Measurements from ENCODE around the gene LGI4.
A peak's percentile ranks its signal among the peaks of the same experiment; 100 is the strongest.
"Not testable (repeated sequence)": the region's sequence is repeated elsewhere in the genome, so short reads cannot be mapped to it uniquely, and the experiment has no call there.

LGI4 gene

GRCh38 chr19:35154525-35155406 is 19.9 kb upstream of the LGI4 start, which contains the start of gene FXYD5:
FXYD5 (plus strand) TSS chr19:35154735; CDS start chr19:35155551, 816 bp downstream.
- no peak for DNase-seq (ENCODE audit: low read depth)
- TF ChIP-seq CTCF (IDR thresholded peaks at IDR 0.05; ENCODE audit: control insufficient read depth, extremely low read depth, insufficient read depth), result no peak
- H3K4me3 ChIP-seq (ENCODE audit: low read depth, low read length), result peak within 1 kb of the TSS; percentile 18; the same call in 1 of the 2 replicates

- no peak for DNase-seq (ENCODE audit: low read depth)
- H3K4me3 ChIP-seq (ENCODE audit: low read depth, low read length), result peak overlapping the region; percentile 18; the same call in 1 of the 2 replicates
- TF ChIP-seq CTCF (IDR thresholded peaks at IDR 0.05; ENCODE audit: control insufficient read depth, extremely low read depth, insufficient read depth), result no peak
Observed at GRCh38 chr19:35153701-35154524, 19.1 kb upstream of the LGI4 start.

GRCh38 chr19:35153129-35153522 is 18.3 kb upstream of the LGI4 start:
- not testable (repeated sequence) for H3K4me3 ChIP-seq (ENCODE audit: low read depth, low read length); DNase-seq (ENCODE audit: low read depth)

- H3K4me3 ChIP-seq (ENCODE audit: low read depth, low read length), result no peak overlapping the region
- DNase-seq (ENCODE audit: low read depth), result no peak
- no peak for TF ChIP-seq CTCF (IDR thresholded peaks at IDR 0.05; ENCODE audit: control insufficient read depth, extremely low read depth, insufficient read depth)
Observed at GRCh38 chr19:35151273-35152065, 16.6 kb upstream of the LGI4 start.

- TF ChIP-seq CTCF (IDR thresholded peaks at IDR 0.05; ENCODE audit: control insufficient read depth, extremely low read depth, insufficient read depth), result no peak
- no peak for DNase-seq (ENCODE audit: low read depth)
- no peak overlapping the region for H3K4me3 ChIP-seq (ENCODE audit: low read depth, low read length)
Observed at GRCh38 chr19:35150445-35150844, 15.6 kb upstream of the LGI4 start.

GRCh38 chr19:35149463-35149862 is 14.6 kb upstream of the LGI4 start:
- TF ChIP-seq CTCF (IDR thresholded peaks at IDR 0.05; ENCODE audit: control insufficient read depth, extremely low read depth, insufficient read depth), result no peak
- H3K4me3 ChIP-seq (ENCODE audit: low read depth, low read length), result no peak overlapping the region
- DNase-seq (ENCODE audit: low read depth), result no peak

Measured in LNCaP clone FGC (cell line).